K562 (cell line): Measurements from ENCODE around the gene COL4A1.

ENCODE experiments used
- E2F6 ChIP-seq, 2 experiments: IDR thresholded peaks; 2 replicates each; pipeline ENCODE4 v1.6.1; 2011; ENCODE audit warnings: borderline replicate concordance in 1 of 2, control low read depth in 1 of 2, low read depth in 1 of 2, low read length in 1 of 2, mild to moderate bottlenecking in 1 of 2, mixed read lengths in 1 of 2, moderate library complexity in 1 of 2; ENCODE audit not compliant: insufficient read depth in 1 of 2, insufficient read length in 1 of 2, poor library complexity in 1 of 2, severe bottlenecking in 1 of 2; ENCODE audit errors: extremely low read depth in 1 of 2
- EZH2 ChIP-seq: IDR thresholded peaks from 2 replicates; pipeline ENCODE4 v1.6.1; 2012; ENCODE audit warnings: low read depth, mild to moderate bottlenecking, inconsistent platforms, low read length, borderline replicate concordance
- GABPB1 ChIP-seq: sonication (generic); formaldehyde crosslinking; IDR thresholded peaks from 2 replicates; pipeline ENCODE4 v1.8.0; 2022; ENCODE audit warnings: mild to moderate bottlenecking, missing genetic modification reagents
- JUN ChIP-seq, 2 experiments: sonication (generic) in 1 of 2; formaldehyde crosslinking in 1 of 2; IDR thresholded peaks; 2 replicates each; pipeline versions ENCODE4 v1.6.1 to v1.8.0; 2012 to 2022; ENCODE audit warnings: borderline replicate concordance in 2 of 2, mild to moderate bottlenecking in 2 of 2, improper control_type of control experiment in 1 of 2, low read depth in 1 of 2, low read length in 1 of 2, missing genetic modification reagents in 1 of 2
- MAX ChIP-seq: sonication (generic); formaldehyde crosslinking; IDR thresholded peaks from 2 replicates; pipeline ENCODE4 v1.9.0; 2022; ENCODE audit warnings: mild to moderate bottlenecking, missing genetic modification reagents
- NEUROD1 ChIP-seq: fragments of 150-350 bp; IDR thresholded peaks from 2 replicates; pipeline ENCODE4 v1.6.1; 2014; ENCODE audit warnings: borderline replicate concordance, low read length, low read depth; ENCODE audit not compliant: partially characterized antibody
- POLR2A ChIP-seq: fragments of 450-650 bp; conservative IDR thresholded peaks from 2 replicates; pipeline ENCODE4 v1.6.1; 2016
- SETDB1 ChIP-seq: IDR thresholded peaks from one replicate; pipeline ENCODE4 v1.6.1; 2012; ENCODE audit warnings: low read length, control low read depth, inconsistent platforms
- SP2 ChIP-seq: IDR thresholded peaks from 2 replicates; pipeline ENCODE4 v1.6.1; 2011; ENCODE audit warnings: mild to moderate bottlenecking, low read depth, low read length, moderate library complexity; ENCODE audit not compliant: poor library complexity, severe bottlenecking; ENCODE audit errors: extremely low read depth
- STAT6 ChIP-seq: sonication (generic); formaldehyde crosslinking; IDR thresholded peaks from 2 replicates; pipeline ENCODE4 v1.8.1; 2023; ENCODE audit warnings: mild to moderate bottlenecking, missing genetic modification reagents
- UBTF ChIP-seq, 2 experiments: IDR thresholded peaks; 2 replicates each; pipeline ENCODE4 v1.6.1; 2012; ENCODE audit warnings: improper control_type of control experiment in 2 of 2, low read depth in 2 of 2, low read length in 2 of 2, borderline replicate concordance in 1 of 2
- ZFP30 ChIP-seq: fragments of 250-450 bp; sonication (Bioruptor Pico); IDR thresholded peaks from 2 replicates; pipeline ENCODE4 v1.8.0; 2022; ENCODE audit warnings: moderate library complexity, mild to moderate bottlenecking, inconsistent platforms, borderline replicate concordance

- TF ChIP-seq MAX (CRISPR knock-in tag) (no peak), NEUROD1 (no peak), JUN (IDR thresholded peaks at IDR 0.05; ENCODE audit: borderline replicate concordance, low read depth, low read length) (no peak), JUN (CRISPR knock-in tag; IDR thresholded peaks at IDR 0.05; ENCODE audit: borderline replicate concordance) (no peak), SETDB1 (no peak), STAT6 (no peak), E2F6 (IDR thresholded peaks at IDR 0.05; ENCODE audit: borderline replicate concordance in 1 of 2, extremely low read depth in 1 of 2, insufficient read depth in 1 of 2, insufficient read length in 1 of 2, low read depth in 1 of 2, low read length in 1 of 2, poor library complexity in 1 of 2, severe bottlenecking in 1 of 2) (no peak), POLR2A (no peak), SP2 (no peak), GABPB1 (CRISPR knock-in tag) (no peak), UBTF (IDR thresholded peaks at IDR 0.05; ENCODE audit: borderline replicate concordance in 1 of 2, low read depth in 2 of 2, low read length in 2 of 2) (no peak), ZFP30 (no peak), EZH2 (no peak)
Observed at GRCh38 chr13:110337247-110337646, 30.3 kb upstream of the COL4A1 start.
